ENCODE data around the gene ZIC5.

- TF ChIP-seq CTCF (IDR thresholded peaks at IDR 0.05) (no peak), POLR2A (IDR thresholded peaks at IDR 0.05) (no peak)
Observed at GRCh38 chr13:99991828-99992775, 20.5 kb upstream of the ZIC5 start.

Measured in transverse colon (tissue), 3 donors.